RWPE1 (cell line): ENCODE results near the gene IP6K1.
"Not testable (repeated sequence)": the region's sequence is repeated elsewhere in the genome, so short reads cannot be mapped to it uniquely, and the experiment has no call there.

Source experiments
- CTCF ChIA-PET: fragments of 350-600 bp; sonication (Branson Sonifier 250); formaldehyde crosslinking; extraction: SDS; loops from one replicate; lab custom pipeline; 2021; lab: Yijun Ruan, JAX
- POLR2A ChIA-PET: fragments of 400-600 bp; formaldehyde crosslinking; extraction: SDS; loops from one replicate; lab custom pipeline; 2020; ENCODE audit warnings: antibody characterized with exemption; ENCODE audit not compliant: low non-redundant PET; lab: Yijun Ruan, JAX
- DNase-seq: peaks from one replicate; pipeline ENCODE4 v3.0.0; 2012; ENCODE audit warnings: low spot score
- H3K27ac ChIP-seq: fragments of 450-650 bp; 2 replicates; pipeline ENCODE4 v1.5.1; 2017
- TF ChIP-seq, protein P1 (sequence below): fragments of 450-650 bp; conservative IDR thresholded peaks from 2 replicates; pipeline ENCODE4 v1.5.1; 2017; ENCODE audit warnings: low read depth, mild to moderate bottlenecking

The IP6K1 gene

DNA sequence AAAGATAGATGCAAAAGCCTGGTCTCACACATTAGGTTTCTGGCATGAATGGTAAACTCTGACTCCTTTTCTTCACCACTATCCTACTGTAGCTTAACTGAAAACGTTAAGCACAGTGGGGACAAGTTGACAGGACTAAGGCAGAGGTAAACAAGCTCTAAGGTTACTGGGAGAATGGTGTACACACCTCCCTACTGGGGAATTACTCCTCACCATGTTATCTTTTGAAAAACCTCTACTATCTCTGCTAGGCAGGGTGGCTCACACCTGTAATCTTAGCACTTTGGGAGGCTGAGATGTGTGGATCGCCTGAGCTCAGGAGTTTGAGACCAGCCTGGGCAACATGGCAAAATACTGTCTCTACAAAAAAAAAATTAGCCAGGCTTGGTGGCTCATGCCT is 29.1 kb downstream of the IP6K1 start:
- H3K27ac ChIP-seq, result no peak overlapping the region
- ChIA-PET POLR2A (no interaction called here), CTCF (interaction anchor here (1.3 kb wide), 1 partner anchor 13 kb away, joined by 3 read pairs; no protein-coding TSS in a partner anchor)
- TF ChIP-seq, protein P1, sequence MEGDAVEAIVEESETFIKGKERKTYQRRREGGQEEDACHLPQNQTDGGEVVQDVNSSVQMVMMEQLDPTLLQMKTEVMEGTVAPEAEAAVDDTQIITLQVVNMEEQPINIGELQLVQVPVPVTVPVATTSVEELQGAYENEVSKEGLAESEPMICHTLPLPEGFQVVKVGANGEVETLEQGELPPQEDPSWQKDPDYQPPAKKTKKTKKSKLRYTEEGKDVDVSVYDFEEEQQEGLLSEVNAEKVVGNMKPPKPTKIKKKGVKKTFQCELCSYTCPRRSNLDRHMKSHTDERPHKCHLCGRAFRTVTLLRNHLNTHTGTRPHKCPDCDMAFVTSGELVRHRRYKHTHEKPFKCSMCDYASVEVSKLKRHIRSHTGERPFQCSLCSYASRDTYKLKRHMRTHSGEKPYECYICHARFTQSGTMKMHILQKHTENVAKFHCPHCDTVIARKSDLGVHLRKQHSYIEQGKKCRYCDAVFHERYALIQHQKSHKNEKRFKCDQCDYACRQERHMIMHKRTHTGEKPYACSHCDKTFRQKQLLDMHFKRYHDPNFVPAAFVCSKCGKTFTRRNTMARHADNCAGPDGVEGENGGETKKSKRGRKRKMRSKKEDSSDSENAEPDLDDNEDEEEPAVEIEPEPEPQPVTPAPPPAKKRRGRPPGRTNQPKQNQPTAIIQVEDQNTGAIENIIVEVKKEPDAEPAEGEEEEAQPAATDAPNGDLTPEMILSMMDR, result no peak
- DNase-seq, result no peak

DNA sequence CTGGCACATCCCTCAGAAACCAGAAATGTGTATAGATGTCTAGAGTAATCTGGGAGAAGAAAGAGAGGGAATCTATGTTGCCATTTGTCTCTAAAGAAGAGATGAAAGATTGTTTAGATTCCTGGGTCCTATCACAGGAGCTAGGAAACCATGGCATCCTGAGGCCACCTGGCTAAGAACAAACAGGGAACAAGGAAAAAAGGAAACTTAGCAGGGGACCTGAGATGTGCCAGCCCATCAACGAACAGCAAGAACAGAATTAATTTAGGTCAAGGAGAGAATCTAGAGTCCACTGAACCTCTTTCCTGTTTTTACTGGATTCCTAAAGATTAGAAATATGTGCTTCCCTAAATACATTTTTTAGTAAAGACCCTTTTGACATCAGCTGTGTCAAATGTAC is 30.3 kb downstream of the IP6K1 start:
- H3K27ac ChIP-seq, result no peak overlapping the region
- TF ChIP-seq, protein P1, result no peak
- POLR2A ChIA-PET, result no interaction called here
- CTCF ChIA-PET, result interaction anchor here (0.6 kb wide), 1 partner anchor 637 kb away, joined by 3 read pairs; no protein-coding TSS in a partner anchor
- no peak for DNase-seq

DNA sequence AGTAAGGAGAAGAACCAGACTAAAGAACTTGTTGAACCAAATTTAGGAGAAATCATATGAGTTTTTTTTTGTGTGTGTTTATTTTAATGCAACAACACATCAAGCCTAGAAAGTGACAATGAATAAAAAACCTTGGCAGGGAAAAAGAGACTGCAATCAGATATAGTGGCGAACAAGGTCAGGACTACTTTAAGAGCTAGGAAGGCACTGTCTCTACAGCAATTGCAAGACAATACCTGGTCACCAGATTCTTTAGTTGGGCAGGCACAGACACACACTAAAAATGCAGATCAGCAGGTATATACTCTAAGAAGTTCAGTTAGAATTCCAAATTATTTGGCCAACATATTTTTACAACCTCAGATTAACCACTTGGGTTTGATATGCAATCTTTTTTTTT is 31.8 kb downstream of the IP6K1 start:
- no peak for DNase-seq
- POLR2A ChIA-PET, result no interaction called here
- TF ChIP-seq, protein P1, result no peak
- CTCF ChIA-PET, result interaction anchor here (0.6 to 0.8 kb wide), 2 partner anchors 48 to 188 kb away, joined by 3 to 5 read pairs; no protein-coding TSS in a partner anchor
- H3K27ac ChIP-seq, result no peak overlapping the region

DNA sequence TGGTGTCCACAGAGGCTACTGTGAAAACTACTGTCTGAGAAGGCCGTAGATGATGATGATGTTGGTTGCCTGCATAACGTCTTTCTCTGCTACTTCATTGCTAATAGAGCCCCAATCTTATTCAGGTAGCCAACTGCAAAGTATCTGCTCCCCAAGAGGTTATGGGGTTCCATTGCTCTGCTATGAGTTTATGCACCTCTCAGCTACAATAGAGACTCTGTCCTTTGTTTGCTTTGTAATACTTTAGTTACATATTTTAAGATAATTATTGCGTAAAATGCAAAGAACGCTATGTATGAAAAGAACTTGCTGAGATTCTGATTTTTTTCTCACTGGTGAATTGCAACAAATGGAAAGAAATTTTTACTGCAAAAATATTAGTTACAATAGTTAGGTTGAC is 34.8 kb downstream of the IP6K1 start:
- H3K27ac ChIP-seq, result no peak overlapping the region
- no peak for DNase-seq
- POLR2A ChIA-PET, result no interaction called here
- TF ChIP-seq, protein P1, result no peak
- CTCF ChIA-PET, result no interaction called here

DNA sequence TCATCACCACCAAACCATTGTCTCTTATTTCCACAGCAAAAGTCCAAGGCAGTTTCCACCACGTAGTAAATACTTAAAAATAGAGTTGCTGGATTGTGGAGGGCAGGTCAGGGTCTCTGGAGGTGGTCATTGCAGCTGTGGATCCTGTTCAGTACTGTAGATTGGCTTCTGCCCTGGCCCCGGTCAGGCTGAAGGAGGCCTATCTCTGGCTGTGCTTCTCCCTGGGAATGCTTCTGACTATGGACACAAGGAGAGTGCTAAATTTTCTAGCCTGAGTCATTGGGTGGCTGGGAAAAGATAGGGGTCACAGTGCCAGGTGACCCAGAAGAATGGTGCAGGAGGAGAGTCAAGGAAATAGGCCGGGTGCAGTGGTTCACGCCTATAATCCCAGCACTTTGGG is 36.3 kb downstream of the IP6K1 start:
- ChIA-PET CTCF (interaction anchor here (0.6 kb wide), 1 partner anchor 216 kb away, joined by 3 read pairs; no protein-coding TSS in a partner anchor), POLR2A (no interaction called here)
- no peak for DNase-seq
- TF ChIP-seq, protein P1, result no peak
- H3K27ac ChIP-seq, result peak overlapping the region; percentile 3; the same call in 1 of the 2 replicates

DNA sequence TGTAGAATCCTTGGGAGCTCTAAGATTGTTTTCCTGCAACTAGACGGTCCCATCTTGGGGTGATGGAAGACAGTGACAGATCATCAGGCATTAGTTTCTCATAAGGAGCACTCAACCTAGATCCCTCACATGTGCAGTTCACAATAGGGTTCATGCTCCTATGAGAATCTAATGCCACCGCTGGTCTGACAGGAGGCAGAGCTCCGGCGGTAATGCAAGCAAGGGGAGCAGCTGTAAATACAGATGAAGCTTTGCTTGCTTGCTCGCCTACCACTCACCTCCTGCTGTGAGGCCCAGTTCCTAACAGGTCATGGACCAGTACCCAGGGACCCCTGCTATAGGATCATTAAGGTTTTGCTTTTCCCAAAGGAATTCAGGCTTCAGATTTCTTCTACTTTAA is 37.5 kb downstream of the IP6K1 start:
- CTCF ChIA-PET, result interaction anchor here (0.7 kb wide), 1 partner anchor 797 kb away, joined by 5 read pairs; no protein-coding TSS in a partner anchor
- POLR2A ChIA-PET, H3K27ac ChIP-seq, DNase-seq: not testable (repeated sequence)

DNA sequence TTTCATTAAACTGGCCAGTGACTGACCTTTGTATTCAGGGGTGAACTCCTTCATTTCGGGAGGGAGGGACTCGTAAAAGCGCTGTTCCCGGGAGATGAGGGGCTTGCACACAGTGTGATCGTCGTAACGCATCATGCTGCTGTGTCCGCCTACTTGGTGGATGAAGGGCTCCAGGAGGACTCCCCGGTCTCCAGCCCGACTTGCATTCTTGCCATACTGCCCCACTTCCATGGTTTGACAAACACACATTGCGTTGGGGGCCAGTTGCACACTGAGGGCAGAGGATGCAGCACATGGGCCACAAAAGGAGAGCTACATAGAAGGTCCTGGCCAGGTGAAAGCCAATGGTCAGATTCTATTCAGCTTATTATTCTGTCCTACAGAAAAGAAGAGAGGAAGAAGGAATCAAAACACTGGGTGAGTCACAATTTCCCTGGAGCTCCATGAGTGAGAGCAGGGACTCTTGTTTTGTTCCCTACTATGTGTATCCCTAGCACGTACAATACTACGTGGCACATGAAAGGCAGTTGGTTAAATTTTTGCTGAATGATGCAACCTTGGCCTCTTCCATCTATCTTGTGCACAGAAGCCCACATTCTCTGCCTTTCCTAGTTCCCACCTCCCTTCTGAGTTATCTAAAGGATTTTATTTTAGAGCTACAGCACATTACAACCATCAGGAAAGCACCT is 38.4 kb downstream of the IP6K1 start:
- ChIA-PET POLR2A (no interaction called here), CTCF (no interaction called here)
- TF ChIP-seq, protein P1, result no peak
- no peak for DNase-seq
- H3K27ac ChIP-seq, result peak overlapping the region; percentile 35; the same call in 1 of the 2 replicates
